ENCODE data around the gene FKBP10. TPM values are rescaled to one million over a fixed set of nuclear protein-coding genes. Genes with fewer than 3 reads are reported as not detected.
"Not testable (repeated sequence)": the region's sequence is repeated elsewhere in the genome, so short reads cannot be mapped to it uniquely, and the experiment has no call there.

FKBP10 gene
- total RNA-seq, 1 donor from 2014 or later: 0.47 TPM

DNA sequence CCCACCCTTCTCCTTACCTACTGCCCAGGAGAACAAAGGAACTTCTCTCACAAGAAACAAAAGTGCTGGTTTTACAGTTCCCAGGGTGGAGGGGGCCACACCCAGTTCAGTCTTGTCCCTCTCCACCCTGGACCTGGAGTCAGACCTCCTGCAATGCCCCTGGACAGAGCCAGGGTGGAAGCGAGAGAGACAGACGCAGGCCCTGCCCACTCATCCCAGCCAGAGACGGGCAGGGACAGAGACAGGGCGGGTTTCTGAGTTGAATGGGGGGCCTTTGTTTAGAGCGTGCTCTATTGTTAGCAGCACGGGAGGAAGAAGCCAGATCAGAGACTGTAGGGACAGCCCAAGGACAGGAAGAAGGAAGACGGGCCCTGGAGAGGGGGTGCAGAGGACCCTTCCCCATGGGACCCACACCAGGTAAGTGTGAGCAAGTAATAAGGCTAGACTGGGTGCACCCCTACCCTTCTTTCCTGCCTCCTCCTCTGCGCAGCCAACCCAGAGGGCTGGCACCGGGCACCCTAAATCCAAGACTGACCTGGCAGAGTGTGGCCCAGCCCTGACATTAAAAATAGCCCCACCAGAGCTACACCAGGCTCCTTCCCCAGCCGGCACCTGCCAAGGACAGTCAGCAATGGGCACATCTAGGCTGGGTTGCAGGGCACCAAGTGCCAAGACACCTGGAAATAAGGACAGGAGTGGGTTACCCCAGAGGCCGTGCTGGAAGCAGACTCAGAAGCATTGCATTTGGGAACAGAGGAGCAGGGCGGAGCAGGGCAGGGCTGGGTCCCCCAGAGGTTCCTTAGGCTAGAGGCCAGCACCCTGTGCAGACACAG lies 37.2 kb upstream of the FKBP10 start:
- Mint-ChIP-seq H3K27me3 (no peaks in the 10 kb centered on the region), H3K27ac (no peak overlapping the region), H3K4me3 (no peak overlapping the region), H3K4me1 (no peaks in the 10 kb centered on the region), H3K36me3 (ENCODE audit: low read depth) (no peaks in the 10 kb centered on the region), H3K9me3 (no peaks in the 10 kb centered on the region)
- DNase-seq: no peak
- intact Hi-C loops (cut with micrococcal nuclease): no loop called here

DNA sequence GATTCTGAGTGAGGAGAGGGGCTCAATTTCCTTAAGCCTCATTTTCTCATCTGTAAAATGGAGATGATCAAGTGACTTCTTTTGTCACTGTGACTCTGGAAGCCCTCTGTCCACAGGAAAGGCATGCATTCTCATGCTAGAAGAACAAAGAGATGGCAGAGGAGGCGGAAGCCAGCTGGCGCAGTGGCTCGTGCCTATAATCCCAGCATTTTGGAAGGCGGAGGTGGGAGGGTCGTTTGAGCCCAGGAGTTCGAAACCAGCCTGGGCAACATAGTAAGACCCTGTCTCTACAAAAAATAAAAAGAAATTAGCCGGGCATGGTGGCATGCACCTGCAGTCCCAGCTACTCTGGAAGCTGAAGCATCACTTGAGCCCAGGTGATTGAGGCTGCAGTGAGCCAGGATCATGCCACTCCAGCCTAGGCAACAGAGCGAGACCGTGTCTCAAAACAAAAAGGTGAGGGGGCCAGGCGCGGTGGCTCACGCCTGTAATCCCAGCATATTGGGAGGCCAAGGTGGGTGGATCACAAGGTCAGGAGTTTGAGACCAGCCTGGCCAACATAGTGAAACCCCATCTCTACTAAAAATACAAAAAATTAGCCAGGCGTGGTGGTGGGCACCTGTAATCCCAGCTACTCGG lies 36.4 kb upstream of the FKBP10 start:
- H3K4me1 Mint-ChIP-seq; H3K27me3 Mint-ChIP-seq; H3K4me3 Mint-ChIP-seq; intact Hi-C loops (cut with micrococcal nuclease); H3K9me3 Mint-ChIP-seq; H3K27ac Mint-ChIP-seq; H3K36me3 Mint-ChIP-seq (ENCODE audit: low read depth); DNase-seq: not testable (repeated sequence)

DNA sequence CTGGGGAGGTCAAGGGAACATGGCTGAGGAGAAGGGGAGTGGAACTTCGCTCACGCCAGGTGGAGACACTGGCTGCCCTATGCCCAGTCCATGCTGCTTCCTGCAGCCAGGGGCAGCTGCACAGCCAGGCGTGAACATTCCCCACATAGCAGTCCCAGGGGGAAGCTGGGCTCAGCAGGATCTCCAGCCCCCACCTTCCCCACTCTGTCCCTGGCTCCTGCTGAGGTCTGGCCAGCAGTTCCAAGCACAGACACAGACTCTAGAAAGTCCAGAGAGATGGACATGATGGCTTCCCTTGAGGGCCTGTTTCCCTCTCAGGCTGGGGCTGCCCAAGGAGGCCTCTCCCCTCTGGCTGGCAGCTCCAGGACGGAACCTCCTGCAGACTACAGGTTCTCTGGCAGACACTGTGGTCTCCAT lies 35.6 kb upstream of the FKBP10 start:
- no peaks in the 10 kb centered on the region for H3K9me3 Mint-ChIP-seq
- H3K4me1 Mint-ChIP-seq: no peaks in the 10 kb centered on the region
- no peak overlapping the region for H3K27ac Mint-ChIP-seq
- intact Hi-C loops (cut with micrococcal nuclease): no loop called here
- H3K4me3 Mint-ChIP-seq: no peak overlapping the region
- peaks cover 4% of the 10 kb centered on the region for H3K27me3 Mint-ChIP-seq
- H3K36me3 Mint-ChIP-seq (ENCODE audit: low read depth): no peaks in the 10 kb centered on the region
- no peak for DNase-seq

DNA sequence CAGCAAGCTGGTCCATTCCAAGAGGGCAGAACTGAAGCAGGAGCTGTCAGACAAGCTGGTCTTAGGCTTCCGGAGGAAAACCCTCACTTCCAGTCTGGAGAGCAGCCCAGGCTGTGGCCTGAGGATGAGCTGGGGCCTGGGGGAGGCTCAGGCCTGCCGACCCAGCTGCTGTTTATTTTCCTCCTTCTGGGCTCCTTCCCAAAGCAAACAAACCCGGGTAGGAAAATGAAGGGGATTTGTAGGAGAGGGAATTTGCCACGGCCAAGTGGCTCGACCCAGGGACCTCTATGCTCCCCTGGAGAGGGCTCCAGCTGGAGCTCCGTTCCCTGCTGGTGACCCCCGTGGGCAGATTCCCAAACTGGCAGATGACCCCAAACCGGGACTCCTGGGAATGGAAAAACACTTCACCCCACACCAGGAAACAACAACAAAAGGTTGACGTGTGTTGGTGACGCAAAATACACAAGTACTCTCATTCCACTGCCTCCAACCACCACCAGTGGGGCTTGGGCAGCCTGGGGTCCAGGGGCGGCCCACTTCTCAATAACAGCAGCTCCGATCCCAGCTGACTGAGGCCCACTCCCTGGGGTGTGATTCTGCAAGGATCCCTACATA lies 35.1 kb upstream of the FKBP10 start:
- peaks cover 7% of the 10 kb centered on the region for H3K27me3 Mint-ChIP-seq
- H3K27ac Mint-ChIP-seq: no peak overlapping the region
- no peaks in the 10 kb centered on the region for H3K9me3 Mint-ChIP-seq
- no peak for DNase-seq
- intact Hi-C loops (cut with micrococcal nuclease): no loop called here
- H3K4me3 Mint-ChIP-seq: no peak overlapping the region
- no peaks in the 10 kb centered on the region for H3K4me1 Mint-ChIP-seq
- no peaks in the 10 kb centered on the region for H3K36me3 Mint-ChIP-seq (ENCODE audit: low read depth)

DNA sequence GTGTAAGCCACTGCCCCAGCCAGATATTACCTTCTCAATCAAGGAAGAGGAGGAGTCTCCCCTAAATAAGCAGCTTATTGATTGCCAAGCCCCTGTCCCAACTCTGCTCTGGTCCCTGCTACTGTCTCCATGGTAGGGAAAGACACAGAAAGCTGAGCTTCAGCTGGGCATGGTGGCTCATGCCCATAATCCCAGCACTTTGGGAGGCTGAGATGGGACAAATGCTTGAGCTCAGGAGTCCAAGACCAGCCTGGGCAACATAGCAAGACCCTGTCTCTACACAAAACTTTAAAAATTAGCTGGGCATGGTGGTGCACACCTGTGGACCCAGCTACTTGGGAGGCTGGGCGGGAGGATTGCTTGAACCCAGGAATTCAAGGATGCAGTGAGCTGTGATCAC lies 32.9 kb upstream of the FKBP10 start:
- Mint-ChIP-seq H3K27me3 (peaks cover 18% of the 10 kb centered on the region), H3K4me3 (no peak overlapping the region), H3K36me3 (ENCODE audit: low read depth) (no peaks in the 10 kb centered on the region), H3K27ac (no peak overlapping the region), H3K4me1 (peaks cover 5% of the 10 kb centered on the region), H3K9me3 (no peaks in the 10 kb centered on the region)
- intact Hi-C loops (cut with micrococcal nuclease): no loop called here
- no peak for DNase-seq

DNA sequence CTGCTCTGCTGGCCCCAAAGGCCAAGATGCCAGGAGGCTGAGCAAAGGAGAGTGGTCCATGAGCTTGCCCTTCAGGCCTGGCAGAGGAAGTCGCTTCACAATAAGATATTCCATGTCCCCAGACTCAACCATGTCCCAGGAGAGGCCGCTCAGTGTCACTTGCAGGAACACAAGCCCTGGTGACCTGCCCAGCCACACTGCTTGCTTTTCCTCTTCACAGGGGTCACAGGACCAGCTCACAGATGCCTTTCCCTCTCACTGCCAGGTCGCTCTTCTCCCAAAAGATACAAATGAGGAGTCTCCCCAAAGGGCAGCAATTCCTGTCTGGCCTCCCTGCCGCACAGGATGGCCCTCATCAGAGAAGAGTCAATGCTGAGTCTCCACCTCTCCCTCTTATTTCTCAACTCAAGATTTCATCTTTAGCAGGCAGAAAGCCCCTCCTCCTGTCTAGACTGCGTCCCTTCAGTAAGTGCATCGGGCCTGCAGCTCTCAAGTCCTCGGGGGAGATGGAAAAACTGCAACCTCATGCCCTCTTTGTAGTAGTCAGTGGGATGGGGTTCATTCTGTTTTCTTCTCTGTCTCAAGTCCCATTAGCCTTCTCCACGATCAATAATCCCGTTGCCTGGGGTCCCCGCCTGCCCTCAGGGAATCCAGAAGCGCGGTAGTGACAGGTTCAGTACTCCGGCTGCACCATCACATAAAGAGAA lies 31.2 kb upstream of the FKBP10 start:
- intact Hi-C loops (cut with micrococcal nuclease): no loop called here
- Mint-ChIP-seq H3K27ac (no peak overlapping the region), H3K36me3 (ENCODE audit: low read depth) (no peaks in the 10 kb centered on the region), H3K4me3 (no peak overlapping the region), H3K9me3 (no peaks in the 10 kb centered on the region), H3K4me1 (peaks cover 5% of the 10 kb centered on the region), H3K27me3 (peaks cover 23% of the 10 kb centered on the region)
- no peak for DNase-seq

DNA sequence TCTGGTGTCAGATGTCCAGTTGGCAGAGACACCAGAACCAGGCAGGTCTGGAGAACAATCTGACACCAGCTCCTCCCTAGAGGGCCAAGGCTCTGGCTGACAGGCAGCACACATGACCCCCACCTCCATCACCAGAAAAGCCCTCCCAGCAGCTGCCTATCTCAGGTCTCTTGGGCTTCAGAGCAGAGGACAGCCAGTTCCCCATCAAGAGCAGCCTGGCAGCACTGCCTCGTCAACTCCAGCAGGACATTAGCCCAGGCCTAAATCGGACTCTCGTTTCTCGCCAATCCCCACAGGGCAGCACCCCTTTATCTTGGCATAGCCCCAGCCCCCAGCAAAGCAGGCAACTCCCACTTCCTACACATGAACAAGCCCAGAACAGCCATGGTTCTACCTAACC lies 30.7 kb upstream of the FKBP10 start:
- no peak for DNase-seq
- peaks cover 28% of the 10 kb centered on the region for H3K27me3 Mint-ChIP-seq
- H3K36me3 Mint-ChIP-seq (ENCODE audit: low read depth): no peaks in the 10 kb centered on the region
- H3K4me3 Mint-ChIP-seq: no peak overlapping the region
- H3K4me1 Mint-ChIP-seq: peaks cover 8% of the 10 kb centered on the region
- intact Hi-C loops (cut with micrococcal nuclease): no loop called here
- H3K27ac Mint-ChIP-seq: no peak overlapping the region
- H3K9me3 Mint-ChIP-seq: no peaks in the 10 kb centered on the region

DNA sequence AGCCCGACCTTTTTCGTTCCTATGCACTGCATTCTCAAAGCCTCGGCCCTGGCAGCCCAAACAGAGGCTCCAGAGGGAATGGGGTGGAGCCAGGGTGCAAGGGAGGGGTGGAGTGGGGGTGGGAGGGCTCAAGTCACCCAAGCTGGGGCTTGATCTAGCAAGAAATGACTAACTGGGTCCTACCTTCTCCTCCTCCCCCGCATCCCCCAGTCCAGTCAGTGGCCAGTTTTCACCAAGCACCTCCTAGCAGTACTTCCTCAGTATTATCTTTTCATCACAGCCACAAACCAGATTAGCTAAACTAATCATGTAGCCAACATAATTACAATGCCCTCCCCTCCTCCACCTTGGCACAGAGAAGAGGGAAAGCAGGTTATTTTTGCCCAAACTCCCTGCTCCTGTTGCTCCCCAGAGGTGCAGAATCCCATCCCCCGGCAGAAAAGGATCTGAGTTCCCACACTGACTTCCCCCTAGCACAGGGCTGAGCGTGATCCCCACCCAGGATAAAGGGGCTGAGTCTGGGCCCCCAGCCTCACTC lies 28.5 kb upstream of the FKBP10 start:
- no peak for DNase-seq
- H3K4me3 Mint-ChIP-seq: peak overlapping the region; percentile 39
- H3K27ac Mint-ChIP-seq: no peak overlapping the region
- no peaks in the 10 kb centered on the region for H3K36me3 Mint-ChIP-seq (ENCODE audit: low read depth)
- H3K4me1 Mint-ChIP-seq: peaks cover 8% of the 10 kb centered on the region
- peaks cover 39% of the 10 kb centered on the region for H3K27me3 Mint-ChIP-seq
- intact Hi-C loops (cut with micrococcal nuclease): no loop called here
- H3K9me3 Mint-ChIP-seq: no peaks in the 10 kb centered on the region

DNA sequence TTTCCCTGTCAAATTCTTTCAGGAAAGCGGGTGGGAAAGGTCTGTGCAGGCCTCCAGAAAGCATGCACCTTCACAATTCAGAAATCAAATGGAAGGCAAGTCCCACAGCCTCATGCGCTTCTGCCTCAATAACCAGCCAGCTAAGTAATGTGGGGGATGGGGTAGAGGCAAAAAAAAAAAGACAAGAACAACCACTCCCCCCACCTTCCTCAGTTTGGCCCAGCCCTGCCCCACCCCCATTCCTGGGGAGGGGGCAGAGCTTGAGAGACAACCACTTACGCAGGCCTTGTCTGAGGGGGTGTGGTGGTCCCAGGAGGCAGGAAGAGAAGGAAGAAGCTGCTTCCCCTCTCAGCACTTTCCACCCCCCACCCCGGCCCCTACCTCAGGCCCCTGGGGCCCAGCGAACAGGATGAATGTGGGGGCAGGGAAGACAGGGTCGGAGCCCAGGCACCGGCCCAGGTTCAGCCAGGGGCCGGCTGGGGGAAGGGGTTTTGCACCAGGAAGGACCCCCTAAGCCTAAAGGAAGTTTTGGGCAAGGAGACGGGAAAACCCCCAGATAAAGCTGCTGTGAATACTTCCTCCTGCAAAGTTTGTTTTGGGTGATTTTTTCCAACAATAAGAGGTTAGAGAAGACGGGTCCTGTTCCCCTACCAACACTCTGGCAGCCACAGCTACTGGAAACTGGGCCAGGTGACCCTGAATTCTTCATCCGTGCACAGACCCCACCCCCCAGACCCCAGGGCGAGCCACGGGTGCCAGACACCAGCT lies 27.5 kb upstream of the FKBP10 start:
- H3K27me3 Mint-ChIP-seq: peaks cover 39% of the 10 kb centered on the region
- no peaks in the 10 kb centered on the region for H3K36me3 Mint-ChIP-seq (ENCODE audit: low read depth)
- intact Hi-C loops (cut with micrococcal nuclease): loop anchor here (5.0 kb wide), 1 partner anchor 48 kb away; no protein-coding TSS in a partner anchor
- peak overlapping the region; percentile 39 for H3K4me3 Mint-ChIP-seq
- H3K4me1 Mint-ChIP-seq: peaks cover 8% of the 10 kb centered on the region
- no peak overlapping the region for H3K27ac Mint-ChIP-seq
- DNase-seq: no peak
- no peaks in the 10 kb centered on the region for H3K9me3 Mint-ChIP-seq

DNA sequence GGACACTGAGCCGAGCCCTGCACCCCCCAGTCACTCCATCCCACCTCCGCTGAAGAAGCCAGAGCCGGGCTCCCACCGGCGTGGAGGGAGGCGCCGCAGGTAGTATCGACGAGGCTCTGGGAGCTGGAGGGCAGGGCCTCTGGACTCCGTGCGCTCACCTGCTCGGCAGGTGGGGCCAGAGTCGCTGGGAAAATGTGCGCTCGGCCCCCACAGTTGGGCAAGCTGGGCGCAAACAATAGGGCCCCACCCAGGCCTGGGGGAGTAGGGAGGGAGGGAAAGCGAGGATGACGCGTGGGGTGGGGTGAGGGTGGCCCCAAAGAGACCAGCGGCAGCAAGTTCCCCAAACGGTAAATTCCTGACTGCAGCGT lies 27.0 kb upstream of the FKBP10 start:
- Mint-ChIP-seq H3K27ac (no peak overlapping the region), H3K36me3 (ENCODE audit: low read depth) (no peaks in the 10 kb centered on the region), H3K27me3 (peaks cover 39% of the 10 kb centered on the region)

DNA sequence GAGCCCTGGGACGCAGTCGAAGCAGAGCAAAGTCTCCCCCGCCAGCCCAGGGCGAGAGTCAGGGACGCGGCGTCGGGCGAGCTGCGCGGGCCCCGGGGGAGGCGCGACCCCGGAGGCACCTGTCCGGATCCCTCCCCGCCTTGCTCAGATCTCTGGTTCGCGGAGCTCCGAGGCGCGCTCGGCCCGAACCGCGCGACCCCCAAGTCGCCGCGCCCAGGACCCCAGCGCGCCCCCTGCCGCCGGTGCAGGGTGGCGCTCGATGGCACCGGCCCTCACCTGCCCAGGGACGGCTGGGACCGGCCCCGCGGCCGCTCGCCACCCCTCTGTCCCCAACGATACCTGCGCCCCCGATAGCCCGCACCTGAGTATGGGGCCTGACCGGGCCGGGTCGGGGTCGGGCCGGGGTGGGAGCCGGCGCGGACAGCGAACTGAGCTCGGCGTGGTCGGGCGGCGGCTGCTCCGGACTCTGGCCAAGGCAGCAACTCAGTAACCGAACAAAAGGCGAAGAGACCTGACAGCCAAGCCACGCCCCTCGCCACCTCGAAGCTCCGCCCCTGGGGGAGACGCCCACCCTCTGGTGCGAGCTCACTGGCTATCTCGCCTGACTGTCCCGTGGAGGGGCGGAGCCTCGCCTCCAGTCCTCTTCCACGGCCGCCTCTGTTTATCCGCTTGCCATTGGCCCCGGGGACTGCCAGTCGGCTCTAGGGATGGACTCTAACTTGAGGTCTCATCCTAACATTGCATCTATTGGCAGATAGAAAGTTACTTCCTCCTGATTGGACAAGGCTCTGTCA lies 26.4 kb upstream of the FKBP10 start, which contains the start of gene JUP:
JUP (minus strand) TSS at position 485 of the 794 bp plus-strand sequence. CDS start 14,857 bp downstream, outside the sequence.
- Mint-ChIP-seq H3K36me3 (ENCODE audit: low read depth) (no peaks in the 10 kb centered on the region), H3K27me3 (peaks cover 39% of the 10 kb centered on the region), H3K4me3 (peak within 1 kb of the TSS; percentile 62), H3K4me1 (peaks cover 8% of the 10 kb centered on the region), H3K27ac (no peak within 1 kb of the TSS), H3K9me3 (no peaks in the 10 kb centered on the region)
- DNase-seq: peak; percentile 97
- intact Hi-C loops (cut with micrococcal nuclease): loop anchor here (5.0 kb wide), 1 partner anchor 49 kb away; no protein-coding TSS in a partner anchor

More for the DNA sequence above, 27.0 kb upstream of the FKBP10 start:
- peaks cover 8% of the 10 kb centered on the region for H3K4me1 Mint-ChIP-seq
- peak overlapping the region; percentile 39 for H3K4me3 Mint-ChIP-seq
- intact Hi-C loops (cut with micrococcal nuclease): loop anchor here (5.0 kb wide), 1 partner anchor 49 kb away; no protein-coding TSS in a partner anchor
- no peak for DNase-seq
- no peaks in the 10 kb centered on the region for H3K9me3 Mint-ChIP-seq

DNA sequence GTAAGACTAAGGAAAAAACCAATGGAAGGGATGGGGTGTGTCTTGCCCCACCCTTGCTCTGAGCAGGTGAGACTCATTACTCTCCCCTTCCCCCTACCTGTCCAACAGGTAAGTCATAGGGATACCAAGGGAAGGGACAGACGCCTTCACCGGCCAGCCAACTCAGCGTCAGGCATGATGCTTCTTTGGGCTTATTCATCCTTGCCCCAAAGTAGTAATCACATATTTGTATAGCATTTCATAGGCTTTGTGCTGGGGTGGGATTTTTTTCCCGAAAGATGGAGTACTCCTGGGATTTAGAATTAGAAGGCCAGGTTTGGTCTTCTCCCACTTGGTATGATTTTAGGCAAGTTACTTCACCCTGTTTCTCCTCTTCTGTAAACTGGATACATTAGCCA lies 25.8 kb upstream of the FKBP10 start:
- Mint-ChIP-seq H3K4me3 (peak overlapping the region; percentile 62), H3K4me1 (peaks cover 8% of the 10 kb centered on the region), H3K9me3 (no peaks in the 10 kb centered on the region), H3K36me3 (ENCODE audit: low read depth) (no peaks in the 10 kb centered on the region), H3K27me3 (peaks cover 37% of the 10 kb centered on the region), H3K27ac (no peak overlapping the region)
- no peak for DNase-seq
- intact Hi-C loops (cut with micrococcal nuclease): loop anchor here (5.0 kb wide), 1 partner anchor 50 kb away; no protein-coding TSS in a partner anchor
